CD14-positive monocyte (primary cell): ENCODE measurements around the gene DMGDH. TPM values are rescaled to one million over a fixed set of nuclear protein-coding genes. Genes with fewer than 3 reads are reported as not detected.
A peak's percentile ranks its signal among the peaks of the same experiment; 100 is the strongest.

Source experiments
- DNase-seq, 3 donors: peaks; one replicate each; pipeline ENCODE4 v3.0.0-alpha.2; 2011 to 2022
- H2AFZ ChIP-seq: 2 replicates; pipeline ENCODE4 v1.6.0; 2012; ENCODE audit warnings: mild to moderate bottlenecking, low read depth, low read length, inconsistent platforms; ENCODE audit not compliant: insufficient read depth, poor library complexity, severe bottlenecking
- H3K27ac ChIP-seq, 2 donors: 1 replicate in 1 of 2; 2 replicates in 1 of 2; pipeline ENCODE4 v1.5.1; 2012 to 2013; ENCODE audit warnings: low read length in 2 of 2, control low read depth in 1 of 2, inconsistent platforms in 1 of 2, low read depth in 1 of 2, mild to moderate bottlenecking in 1 of 2
- H3K27me3 ChIP-seq, 2 donors: one replicate each; pipeline versions ENCODE4 v1.6.0 to v1.6.1; 2011 to 2013; ENCODE audit warnings: low read length in 2 of 2; ENCODE audit not compliant: control insufficient read depth in 2 of 2, insufficient read depth in 2 of 2
- H3K36me3 ChIP-seq, 2 donors: replicated peaks in 1 of 2; 1 replicate in 1 of 2; 2 replicates in 1 of 2; pipeline versions ENCODE4 v1.5.1 to v1.6.1; 2012 to 2013; ENCODE audit warnings: low read length in 2 of 2, control low read depth in 1 of 2, inconsistent platforms in 1 of 2, mild to moderate bottlenecking in 1 of 2; ENCODE audit not compliant: insufficient read depth in 2 of 2, control insufficient read depth in 1 of 2
- H3K4me1 ChIP-seq, 2 donors: 1 replicate in 1 of 2; 2 replicates in 1 of 2; pipeline versions ENCODE4 v1.5.1 to v1.6.1; 2012 to 2013; ENCODE audit warnings: low read length in 2 of 2, control low read depth in 1 of 2, inconsistent platforms in 1 of 2, mild to moderate bottlenecking in 1 of 2, moderate library complexity in 1 of 2; ENCODE audit not compliant: insufficient read depth in 2 of 2, control insufficient read depth in 1 of 2
- H3K4me2 ChIP-seq: replicated peaks from 2 replicates; pipeline ENCODE3; 2012; ENCODE audit warnings: low read length, moderate library complexity, mild to moderate bottlenecking; ENCODE audit not compliant: poor library complexity, severe bottlenecking; ENCODE audit errors: extremely low read depth
- H3K4me3 ChIP-seq, 3 experiments: fragments of 200-600 bp in 1 of 3; sonication (generic) in 1 of 3; replicated peaks in 1 of 3; 1 replicate in 2 of 3; 2 replicates in 1 of 3; pipeline ENCODE4 v1.5.1; 2011 to 2013; ENCODE audit warnings: low read length in 3 of 3, mild to moderate bottlenecking in 3 of 3, control low read depth in 2 of 3, low read depth in 2 of 3, inconsistent platforms in 1 of 3, moderate library complexity in 1 of 3
- H3K79me2 ChIP-seq: 2 replicates; pipeline ENCODE4 v1.6.0; 2012; ENCODE audit warnings: mild to moderate bottlenecking, control low read depth, inconsistent platforms, low read length, moderate library complexity; ENCODE audit not compliant: insufficient read depth
- H3K9ac ChIP-seq: 2 replicates; pipeline ENCODE4 v1.6.0; 2017; ENCODE audit warnings: low read length, mild to moderate bottlenecking; ENCODE audit not compliant: insufficient read depth, poor library complexity, severe bottlenecking
- H3K9me3 ChIP-seq, 2 donors: replicated peaks in 1 of 2; 1 replicate in 1 of 2; 2 replicates in 1 of 2; pipeline versions ENCODE4 v1.5.1 to v1.6.1; 2012 to 2013; ENCODE audit warnings: low read length in 2 of 2, control low read depth in 1 of 2; ENCODE audit not compliant: control insufficient read depth in 1 of 2, insufficient read depth in 1 of 2
- H4K20me1 ChIP-seq: 2 replicates; pipeline ENCODE4 v1.6.0; 2012; ENCODE audit warnings: mild to moderate bottlenecking, low read length, control low read depth, moderate library complexity; ENCODE audit not compliant: insufficient read depth
- H3K27ac Mint-ChIP-seq, 7 donors: one replicate each; pipeline ENCODE4 v1.8.0; 2020; ENCODE audit warnings: mild to moderate bottlenecking in 7 of 7, mixed read lengths in 7 of 7, moderate library complexity in 6 of 7, inconsistent platforms in 2 of 7
- H3K27me3 Mint-ChIP-seq, 3 donors: one replicate each; pipeline ENCODE4 v1.8.0; 2021 to 2022; ENCODE audit warnings: low read depth in 3 of 3, mild to moderate bottlenecking in 3 of 3, mixed read lengths in 3 of 3, moderate library complexity in 3 of 3, inconsistent platforms in 1 of 3
- H3K36me3 Mint-ChIP-seq, 2 donors: one replicate each; pipeline ENCODE4 v1.8.0; 2020; ENCODE audit warnings: mixed read lengths in 2 of 2, inconsistent platforms in 1 of 2, mild to moderate bottlenecking in 1 of 2
- H3K4me1 Mint-ChIP-seq: one replicate; pipeline ENCODE4 v1.8.0; 2020; ENCODE audit warnings: mild to moderate bottlenecking, mixed read lengths
- H3K4me3 Mint-ChIP-seq, 2 donors: one replicate each; pipeline ENCODE4 v1.8.0; 2020; ENCODE audit warnings: mild to moderate bottlenecking in 2 of 2, mixed read lengths in 2 of 2, moderate library complexity in 1 of 2
- H3K9me3 Mint-ChIP-seq, 7 donors: one replicate each; pipeline ENCODE4 v1.8.0; 2020 to 2022; ENCODE audit warnings: mixed read lengths in 7 of 7, mild to moderate bottlenecking in 6 of 7, moderate library complexity in 6 of 7, inconsistent platforms in 2 of 7
- WGBS: methylation state at CpG from one replicate; pipeline ENCODE4 v1.1.5; 2013; ENCODE audit warnings: missing lambda C conversion rate; ENCODE audit not compliant: insufficient coverage; 5-methylcytosine and 5-hydroxymethylcytosine counted together
- intact Hi-C, 2 donors: fragments of 100-400 bp; cut with micrococcal nuclease; formaldehyde crosslinking; loops; one replicate each; pipeline versions ENCODE4 v1.15.0 to v1.15.1; 2023
- polyA plus RNA-seq, 3 donors: library from polyadenylated mRNA; depleted of rRNA in 1 of 3; unstranded in 2 of 3; stranded (reverse) in 1 of 3; fragments of 300-500 nt in 2 of 3; fragments of >200 nt in 1 of 3; fragmentation: Illumina TruSeq in 2 of 3; gene quantifications; 1 replicate in 2 of 3; 2 replicates in 1 of 3; pipeline ENCODE4 v1.2.3, GENCODE V29; 2012 to 2021
- TF ChIP-seq, protein P1 (sequence below): fragments of 200-600 bp; IDR thresholded peaks from one replicate; pipeline ENCODE4 v1.8.0; 2022; ENCODE audit warnings: antibody characterized with exemption, mild to moderate bottlenecking

DMGDH gene
- polyA plus RNA-seq, 3 donors, result not detected

DNA sequence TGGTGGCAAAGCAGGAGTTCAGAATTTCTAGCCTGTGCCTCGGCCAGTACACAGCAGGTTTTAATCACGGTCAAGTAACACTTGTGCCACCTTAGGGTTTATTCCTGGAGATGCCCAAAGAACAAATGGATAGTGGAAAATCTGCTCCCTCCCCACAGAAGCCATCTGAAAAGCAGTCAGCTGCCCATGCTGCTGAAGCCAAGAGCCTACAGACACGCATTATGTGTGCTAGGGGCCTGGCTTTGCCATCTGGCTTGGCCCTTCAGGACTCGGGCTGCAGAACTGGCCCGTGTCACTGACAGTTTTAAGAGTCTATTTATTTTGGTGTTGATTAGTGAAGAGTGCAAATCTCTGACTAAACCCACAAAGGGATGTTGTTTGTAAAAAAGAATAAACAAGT, 95.5 kb downstream of the DMGDH start:
- Mint-ChIP-seq H3K27me3 (no peaks in the 10 kb centered on the region), H3K4me3 (no peak overlapping the region), H3K27ac (no peak overlapping the region), H3K4me1 (peaks cover 32% of the 10 kb centered on the region), H3K9me3 (peaks cover 0 to 2% (median 0%) of the 10 kb centered on the region in 7 donors), H3K36me3 (peaks cover 2 to 8% of the 10 kb centered on the region in 2 donors)
- intact Hi-C loops, result no loop called here
- Histone ChIP-seq H3K27me3 (no peaks in the 10 kb centered on the region), H3K9me3 (no peaks in the 10 kb centered on the region), H2AFZ (no peak overlapping the region), H3K4me2 (no peak overlapping the region), H3K36me3 (peaks cover under 1% of the 10 kb centered on the region in 2 donors), H3K79me2 (peaks cover 42% of the 10 kb centered on the region), H4K20me1 (peaks cover 36% of the 10 kb centered on the region), H3K4me1 (peaks cover 12 to 34% of the 10 kb centered on the region in 2 donors), H3K27ac (no peak overlapping the region), H3K4me3 (no peak overlapping the region), H3K9ac (no peak overlapping the region)
- DNase-seq, result no peak
- 90% methylated on average over 3 of the region's 5 CpGs for WGBS
- TF ChIP-seq, protein P1, sequence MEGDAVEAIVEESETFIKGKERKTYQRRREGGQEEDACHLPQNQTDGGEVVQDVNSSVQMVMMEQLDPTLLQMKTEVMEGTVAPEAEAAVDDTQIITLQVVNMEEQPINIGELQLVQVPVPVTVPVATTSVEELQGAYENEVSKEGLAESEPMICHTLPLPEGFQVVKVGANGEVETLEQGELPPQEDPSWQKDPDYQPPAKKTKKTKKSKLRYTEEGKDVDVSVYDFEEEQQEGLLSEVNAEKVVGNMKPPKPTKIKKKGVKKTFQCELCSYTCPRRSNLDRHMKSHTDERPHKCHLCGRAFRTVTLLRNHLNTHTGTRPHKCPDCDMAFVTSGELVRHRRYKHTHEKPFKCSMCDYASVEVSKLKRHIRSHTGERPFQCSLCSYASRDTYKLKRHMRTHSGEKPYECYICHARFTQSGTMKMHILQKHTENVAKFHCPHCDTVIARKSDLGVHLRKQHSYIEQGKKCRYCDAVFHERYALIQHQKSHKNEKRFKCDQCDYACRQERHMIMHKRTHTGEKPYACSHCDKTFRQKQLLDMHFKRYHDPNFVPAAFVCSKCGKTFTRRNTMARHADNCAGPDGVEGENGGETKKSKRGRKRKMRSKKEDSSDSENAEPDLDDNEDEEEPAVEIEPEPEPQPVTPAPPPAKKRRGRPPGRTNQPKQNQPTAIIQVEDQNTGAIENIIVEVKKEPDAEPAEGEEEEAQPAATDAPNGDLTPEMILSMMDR, result no peak

DNA sequence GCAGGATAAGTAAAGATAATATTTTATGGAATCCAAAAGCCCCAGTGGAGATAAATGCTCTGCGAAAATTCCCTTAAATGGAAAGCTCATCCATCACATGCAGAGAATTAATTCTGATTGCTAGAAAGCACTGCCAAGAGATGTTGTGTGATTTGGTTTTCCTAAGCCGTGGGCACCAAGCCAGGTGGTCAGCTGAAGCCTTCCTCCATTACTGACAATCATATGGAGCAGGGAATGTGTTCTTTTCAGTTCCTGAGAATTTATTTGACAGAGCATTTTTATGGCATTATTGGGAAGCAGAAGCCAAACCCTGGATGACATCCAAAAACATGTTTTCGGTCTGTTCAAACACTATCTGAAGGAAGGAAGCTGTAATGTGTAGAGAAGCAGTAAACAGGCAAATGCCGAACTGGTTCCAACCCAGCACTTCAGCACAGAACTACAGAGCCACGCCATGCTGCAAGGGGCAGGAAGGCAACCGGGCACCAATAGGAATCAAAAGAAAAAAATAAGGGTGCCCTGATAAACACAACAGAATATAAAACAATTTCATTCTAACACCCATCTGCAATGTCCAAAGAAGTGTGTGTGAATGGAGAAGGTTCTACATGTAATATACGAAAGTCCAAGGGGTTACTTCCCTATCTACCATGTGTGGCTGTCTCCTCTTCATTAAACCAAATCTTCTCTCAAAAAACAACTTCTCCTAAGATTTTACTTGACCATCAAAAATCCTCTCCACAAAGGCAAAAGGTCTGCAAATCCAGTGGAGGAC, 96.6 kb downstream of the DMGDH start:
- Histone ChIP-seq H3K27me3 (no peaks in the 10 kb centered on the region), H4K20me1 (peaks cover 36% of the 10 kb centered on the region), H3K4me1 (peaks cover 12 to 28% of the 10 kb centered on the region in 2 donors), H3K36me3 (peaks cover 5 to 7% of the 10 kb centered on the region in 2 donors), H3K79me2 (peaks cover 35% of the 10 kb centered on the region), H3K4me2 (peak overlapping the region; percentile 45), H2AFZ (no peak overlapping the region), H3K4me3 (peak overlapping the region in 1 of 3 experiments; percentile 34), H3K27ac (no peak overlapping the region), H3K9ac (no peak overlapping the region), H3K9me3 (no peaks in the 10 kb centered on the region)
- TF ChIP-seq, protein P1, result no peak
- WGBS, result no CpG with 5 or more reads among the region's 7 CpGs
- H3K9me3 Mint-ChIP-seq, result peaks cover 0 to 2% (median 0%) of the 10 kb centered on the region in 7 donors
- H3K4me1 Mint-ChIP-seq, result peaks cover 30% of the 10 kb centered on the region
- no peaks in the 10 kb centered on the region for H3K27me3 Mint-ChIP-seq
- peak overlapping the region; percentile 44 to 77 for H3K4me3 Mint-ChIP-seq
- H3K36me3 Mint-ChIP-seq, result peaks cover 11 to 16% of the 10 kb centered on the region in 2 donors
- DNase-seq, result peak in 1 of 3 donors; percentile 7
- intact Hi-C loops, result no loop called here
- peak overlapping the region in 3 of 7 donors; percentile 33 to 48 (median 37) for H3K27ac Mint-ChIP-seq
